ENCODE measurements around the gene GPR132. TPM values are rescaled to one million over a fixed set of nuclear protein-coding genes. Genes with fewer than 3 reads are reported as not detected.

Gene GPR132
- total RNA-seq, 2 donors from 2014 or later, result 0.27 to 3.3 TPM

GRCh38 chr14:105055334-105055733, 9.9 kb downstream of the GPR132 start:
- TF ChIP-seq, protein P1, sequence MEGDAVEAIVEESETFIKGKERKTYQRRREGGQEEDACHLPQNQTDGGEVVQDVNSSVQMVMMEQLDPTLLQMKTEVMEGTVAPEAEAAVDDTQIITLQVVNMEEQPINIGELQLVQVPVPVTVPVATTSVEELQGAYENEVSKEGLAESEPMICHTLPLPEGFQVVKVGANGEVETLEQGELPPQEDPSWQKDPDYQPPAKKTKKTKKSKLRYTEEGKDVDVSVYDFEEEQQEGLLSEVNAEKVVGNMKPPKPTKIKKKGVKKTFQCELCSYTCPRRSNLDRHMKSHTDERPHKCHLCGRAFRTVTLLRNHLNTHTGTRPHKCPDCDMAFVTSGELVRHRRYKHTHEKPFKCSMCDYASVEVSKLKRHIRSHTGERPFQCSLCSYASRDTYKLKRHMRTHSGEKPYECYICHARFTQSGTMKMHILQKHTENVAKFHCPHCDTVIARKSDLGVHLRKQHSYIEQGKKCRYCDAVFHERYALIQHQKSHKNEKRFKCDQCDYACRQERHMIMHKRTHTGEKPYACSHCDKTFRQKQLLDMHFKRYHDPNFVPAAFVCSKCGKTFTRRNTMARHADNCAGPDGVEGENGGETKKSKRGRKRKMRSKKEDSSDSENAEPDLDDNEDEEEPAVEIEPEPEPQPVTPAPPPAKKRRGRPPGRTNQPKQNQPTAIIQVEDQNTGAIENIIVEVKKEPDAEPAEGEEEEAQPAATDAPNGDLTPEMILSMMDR (conservative IDR thresholded peaks at IDR 0.05), result no peak
- H3K27ac Mint-ChIP-seq, result no peak overlapping the region

DNA sequence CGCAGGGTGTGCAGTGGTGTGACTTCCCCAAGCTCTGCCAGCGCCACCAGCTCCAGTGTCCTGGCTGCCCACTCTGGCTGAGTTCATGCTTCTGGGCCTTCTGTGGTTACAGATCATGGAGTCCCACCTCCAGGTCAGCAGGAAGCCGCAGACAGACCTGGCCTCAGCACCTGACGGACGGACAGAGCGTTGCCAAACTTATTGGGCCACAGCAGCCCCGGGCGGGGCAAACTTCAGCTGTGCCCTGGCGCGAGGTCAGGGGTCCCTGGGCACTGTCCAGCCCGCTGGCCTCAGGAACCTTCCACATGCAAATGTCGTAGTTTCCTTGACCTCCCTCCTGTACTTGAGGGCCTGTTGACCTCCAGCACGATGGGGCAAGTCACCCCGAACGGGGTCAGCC, 11.2 kb downstream of the GPR132 start:
- H3K4me1 Mint-ChIP-seq, result no peaks in the 10 kb centered on the region
- no peaks in the 10 kb centered on the region for H3K36me3 Mint-ChIP-seq (ENCODE audit: low read depth)
- no peaks in the 10 kb centered on the region for H3K9me3 ChIP-seq (ENCODE audit: control insufficient read depth, low read length)
- H3K4me3 ChIP-seq (ENCODE audit: low read length), result no peak overlapping the region
- no peak for DNase-seq
- no peaks in the 10 kb centered on the region for H3K27me3 ChIP-seq (ENCODE audit: control insufficient read depth, insufficient read depth, low read length, poor library complexity, severe bottlenecking)
- H3K4me1 ChIP-seq (ENCODE audit: control insufficient read depth, insufficient read depth, low read length), result peaks cover 2% of the 10 kb centered on the region
- H3K27ac ChIP-seq (ENCODE audit: low read depth, low read length), result no peak overlapping the region
- H3K27ac Mint-ChIP-seq, result no peak overlapping the region
- no peak overlapping the region for H3K4me3 Mint-ChIP-seq
- no peak overlapping the region for H3K9ac ChIP-seq (ENCODE audit: extremely low read depth, low read length, poor library complexity, severe bottlenecking)
- H3K9me3 Mint-ChIP-seq, result no peaks in the 10 kb centered on the region
- TF ChIP-seq, protein P1 (conservative IDR thresholded peaks at IDR 0.05), result no peak
- 94 to 97% methylated on average over 12 to 15 of the region's 15 CpGs for WGBS, 2 experiments (ENCODE audit: insufficient coverage in 1 of 2, insufficient read length in 1 of 2)
- no peaks in the 10 kb centered on the region for H3K27me3 Mint-ChIP-seq (ENCODE audit: insufficient read depth)
- H3K36me3 ChIP-seq (ENCODE audit: control insufficient read depth, insufficient read depth, low read length), result no peaks in the 10 kb centered on the region

More at GRCh38 chr14:105055334-105055733, 9.9 kb downstream of the GPR132 start:
- Histone ChIP-seq H3K9ac (ENCODE audit: extremely low read depth, low read length, poor library complexity, severe bottlenecking) (no peak overlapping the region), H3K9me3 (ENCODE audit: control insufficient read depth, low read length) (no peaks in the 10 kb centered on the region), H3K4me3 (ENCODE audit: low read length) (no peak overlapping the region), H3K27ac (ENCODE audit: low read depth, low read length) (no peak overlapping the region), H3K36me3 (ENCODE audit: control insufficient read depth, insufficient read depth, low read length) (no peaks in the 10 kb centered on the region), H3K27me3 (ENCODE audit: control insufficient read depth, insufficient read depth, low read length, poor library complexity, severe bottlenecking) (no peaks in the 10 kb centered on the region), H3K4me1 (ENCODE audit: control insufficient read depth, insufficient read depth, low read length) (peaks cover 5% of the 10 kb centered on the region)
- Mint-ChIP-seq H3K9me3 (no peaks in the 10 kb centered on the region), H3K4me1 (peaks cover 7% of the 10 kb centered on the region), H3K4me3 (no peak overlapping the region), H3K36me3 (ENCODE audit: low read depth) (no peaks in the 10 kb centered on the region), H3K27me3 (ENCODE audit: insufficient read depth) (no peaks in the 10 kb centered on the region)
- 89 to 91% methylated on average over 15 of the region's 15 CpGs for WGBS, 2 experiments (ENCODE audit: insufficient coverage in 1 of 2, insufficient read length in 1 of 2)
- DNase-seq, result no peak

- H3K9me3 Mint-ChIP-seq, result no peaks in the 10 kb centered on the region
- Histone ChIP-seq H3K4me3 (ENCODE audit: low read length) (no peak overlapping the region), H3K36me3 (ENCODE audit: control insufficient read depth, insufficient read depth, low read length) (no peaks in the 10 kb centered on the region), H3K9me3 (ENCODE audit: control insufficient read depth, low read length) (no peaks in the 10 kb centered on the region), H3K4me1 (ENCODE audit: control insufficient read depth, insufficient read depth, low read length) (no peaks in the 10 kb centered on the region), H3K27ac (ENCODE audit: low read depth, low read length) (no peak overlapping the region), H3K9ac (ENCODE audit: extremely low read depth, low read length, poor library complexity, severe bottlenecking) (no peak overlapping the region), H3K27me3 (ENCODE audit: control insufficient read depth, insufficient read depth, low read length, poor library complexity, severe bottlenecking) (no peaks in the 10 kb centered on the region)
- TF ChIP-seq, protein P1 (conservative IDR thresholded peaks at IDR 0.05), result no peak
- no peak overlapping the region for H3K27ac Mint-ChIP-seq
- WGBS, 2 experiments (ENCODE audit: insufficient coverage in 1 of 2, insufficient read length in 1 of 2), result 90 to 93% methylated on average over 3 to 6 of the region's 6 CpGs
- no peaks in the 10 kb centered on the region for H3K36me3 Mint-ChIP-seq (ENCODE audit: low read depth)
- no peaks in the 10 kb centered on the region for H3K4me1 Mint-ChIP-seq
- no peak overlapping the region for H3K4me3 Mint-ChIP-seq
- H3K27me3 Mint-ChIP-seq (ENCODE audit: insufficient read depth), result no peaks in the 10 kb centered on the region
- no peak for DNase-seq
Observed at GRCh38 chr14:105053421-105053820, 11.8 kb downstream of the GPR132 start.
